KOPT-K1 (cell line): ENCODE measurements around the gene ABLIM2.

ENCODE experiments used
- H3K27ac ChIP-seq: fragments of 200-600 bp; sonication (generic); 2 replicates; pipeline ENCODE4 v1.5.1; 2016; ENCODE audit warnings: antibody characterized with exemption, mild to moderate bottlenecking, low read depth, low read length; ENCODE audit not compliant: poor library complexity, severe bottlenecking
- H3K36me3 ChIP-seq: fragments of 200-600 bp; sonication (generic); 2 replicates; pipeline ENCODE4 v1.5.1; 2017; ENCODE audit warnings: antibody characterized with exemption, mild to moderate bottlenecking, low read length, moderate library complexity; ENCODE audit not compliant: insufficient read depth
- H3K9me3 ChIP-seq: fragments of 200-600 bp; sonication (generic); 2 replicates; pipeline ENCODE4 v1.5.1; 2017; ENCODE audit warnings: antibody characterized with exemption, low read length, mild to moderate bottlenecking; ENCODE audit not compliant: insufficient read depth, poor library complexity, severe bottlenecking

ABLIM2 gene

DNA sequence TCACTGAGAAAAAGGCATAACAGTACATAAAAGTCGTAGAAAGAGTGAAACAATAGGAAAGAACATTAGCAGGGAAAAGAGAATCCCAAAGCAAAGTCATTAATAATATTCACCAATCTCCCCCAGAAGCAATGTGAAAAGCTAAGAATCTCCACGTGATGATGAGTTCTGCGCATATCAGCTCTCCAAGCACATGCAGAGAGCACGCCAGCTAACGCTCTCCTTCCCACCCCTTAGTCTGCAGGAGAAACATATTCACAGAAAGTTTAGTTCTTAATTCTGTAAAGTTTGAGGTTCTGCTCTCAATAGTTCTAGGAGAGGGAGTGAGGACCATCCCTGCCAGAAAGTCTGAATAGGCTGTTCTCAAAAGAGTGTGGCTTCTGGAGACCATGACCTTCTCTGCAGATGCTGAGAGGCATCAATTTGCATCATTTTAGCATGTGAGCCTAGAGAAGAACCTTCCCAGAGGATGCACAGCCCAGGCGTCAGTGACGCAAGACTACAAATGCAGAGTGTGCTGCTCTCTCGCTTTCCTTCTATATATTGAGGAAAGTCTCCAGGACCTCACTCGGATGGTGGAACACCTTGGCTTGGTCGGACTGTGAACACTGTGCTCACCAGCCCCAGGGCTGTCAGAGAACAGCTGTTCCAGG is 167.7 kb downstream of the ABLIM2 start:
- Histone ChIP-seq H3K27ac (no peak overlapping the region), H3K36me3 (no peaks in the 10 kb centered on the region), H3K9me3 (no peaks in the 10 kb centered on the region)

DNA sequence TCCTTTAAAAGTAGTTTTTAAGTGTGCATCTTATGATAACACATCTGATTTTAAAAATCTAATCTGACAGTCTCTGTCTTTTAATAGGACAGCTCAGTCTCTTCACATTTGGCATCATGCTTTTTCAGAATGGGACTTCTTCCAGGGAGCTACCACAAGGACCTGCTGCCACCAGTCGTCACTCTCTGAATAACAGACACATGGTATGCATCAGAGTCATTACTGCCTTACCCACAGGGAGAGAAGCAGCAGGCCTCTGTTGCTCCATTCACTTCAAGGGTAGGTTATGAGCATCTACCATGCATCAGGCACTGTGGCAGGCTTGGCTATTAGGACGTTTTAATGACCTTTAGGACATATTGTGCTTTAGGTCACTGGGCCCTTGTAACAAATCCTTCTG is 169.0 kb downstream of the ABLIM2 start:
- Histone ChIP-seq H3K9me3 (no peaks in the 10 kb centered on the region), H3K27ac (no peak overlapping the region), H3K36me3 (no peaks in the 10 kb centered on the region)

DNA sequence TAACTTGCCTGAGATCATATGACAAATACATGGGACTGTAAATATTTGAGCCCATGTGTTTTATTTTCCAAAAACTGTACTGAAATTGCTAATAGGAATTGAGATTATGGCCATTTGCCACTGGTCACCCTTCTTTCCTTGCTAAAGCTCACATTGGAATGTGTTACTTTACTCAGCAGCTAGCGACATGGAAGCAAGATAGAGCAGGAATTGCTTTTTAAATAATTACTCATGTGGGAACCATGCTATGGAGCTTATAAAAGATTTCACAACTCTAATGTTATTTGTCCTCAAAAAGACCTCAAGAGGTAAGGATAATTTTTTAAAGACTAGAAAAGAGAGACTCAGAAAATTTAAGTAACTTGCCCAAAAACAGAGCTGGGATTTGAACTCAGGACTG is 170.2 kb downstream of the ABLIM2 start:
- H3K9me3 ChIP-seq, result no peaks in the 10 kb centered on the region
- no peak overlapping the region for H3K27ac ChIP-seq

DNA sequence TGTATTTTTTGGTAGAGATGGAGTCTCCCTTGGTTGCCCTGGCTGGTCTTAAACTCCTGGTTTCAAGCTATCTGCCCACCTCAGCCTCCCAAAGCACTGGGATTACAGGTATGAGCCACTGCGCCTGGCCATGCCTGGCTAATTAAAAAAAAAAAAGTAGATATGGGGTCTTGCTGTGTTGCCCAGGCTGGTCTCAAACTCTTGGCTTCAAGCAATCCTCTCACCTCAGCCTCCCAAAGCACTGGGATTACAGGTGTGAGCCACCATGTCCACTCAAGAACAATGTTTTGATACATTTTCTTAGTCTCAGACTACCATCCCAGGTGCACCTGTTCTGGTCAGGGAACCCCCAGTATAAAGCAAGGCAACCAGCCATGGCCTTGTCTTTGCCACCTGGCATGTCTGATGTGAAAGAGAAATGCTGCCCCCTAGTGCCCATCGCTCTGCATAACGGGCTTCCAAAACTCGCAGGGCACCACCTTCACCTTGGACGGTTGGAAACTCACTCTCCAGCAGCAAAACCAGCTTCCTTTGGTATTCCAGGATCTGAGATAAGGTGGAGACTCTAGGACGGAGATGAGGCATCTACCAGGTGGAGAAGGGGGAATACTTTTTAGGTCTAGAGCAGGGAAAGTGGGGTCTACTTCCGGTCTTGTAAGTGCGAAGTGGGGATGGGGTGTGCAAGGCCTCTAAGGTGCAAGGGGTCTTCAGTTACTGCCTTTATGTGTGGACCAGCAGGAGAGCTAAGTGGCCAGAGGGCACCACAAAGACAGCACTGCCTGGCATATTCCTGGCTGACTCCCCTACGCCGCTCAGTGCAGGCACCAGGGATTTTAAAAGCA is 171.2 kb downstream of the ABLIM2 start:
- Histone ChIP-seq H3K9me3 (no peaks in the 10 kb centered on the region), H3K27ac (no peak overlapping the region), H3K36me3 (no peaks in the 10 kb centered on the region)

More for the DNA sequence above, 170.2 kb downstream of the ABLIM2 start:
- no peaks in the 10 kb centered on the region for H3K36me3 ChIP-seq

DNA sequence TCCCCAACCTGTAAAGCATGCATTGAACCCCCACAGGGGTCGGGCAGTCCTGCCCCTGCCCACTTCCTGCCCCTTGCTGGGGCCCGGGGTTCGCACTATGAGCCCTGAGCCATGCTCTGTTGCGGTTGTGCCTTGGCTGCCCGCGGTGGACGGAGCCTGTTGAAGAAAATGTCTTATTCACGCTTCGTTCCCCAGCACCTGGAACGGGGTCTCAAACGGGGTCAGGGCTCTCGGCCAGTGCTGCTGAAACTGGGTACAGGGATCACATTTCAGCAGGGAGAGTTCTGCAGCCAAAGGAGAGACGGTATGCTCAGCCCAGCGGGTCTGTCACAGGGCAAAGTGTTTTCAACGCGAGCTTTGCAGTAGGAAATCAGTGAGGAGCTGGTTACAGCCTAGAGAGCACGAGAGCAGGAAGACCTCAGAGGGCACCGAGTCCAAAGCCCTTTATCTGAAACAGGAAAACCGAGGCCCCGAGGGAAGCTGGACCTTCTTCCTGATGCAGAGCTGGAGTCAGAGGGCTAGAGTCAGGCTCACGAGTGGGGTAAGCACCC is 172.6 kb downstream of the ABLIM2 start:
- H3K27ac ChIP-seq, result no peak overlapping the region
- H3K9me3 ChIP-seq, result no peaks in the 10 kb centered on the region
- no peaks in the 10 kb centered on the region for H3K36me3 ChIP-seq

DNA sequence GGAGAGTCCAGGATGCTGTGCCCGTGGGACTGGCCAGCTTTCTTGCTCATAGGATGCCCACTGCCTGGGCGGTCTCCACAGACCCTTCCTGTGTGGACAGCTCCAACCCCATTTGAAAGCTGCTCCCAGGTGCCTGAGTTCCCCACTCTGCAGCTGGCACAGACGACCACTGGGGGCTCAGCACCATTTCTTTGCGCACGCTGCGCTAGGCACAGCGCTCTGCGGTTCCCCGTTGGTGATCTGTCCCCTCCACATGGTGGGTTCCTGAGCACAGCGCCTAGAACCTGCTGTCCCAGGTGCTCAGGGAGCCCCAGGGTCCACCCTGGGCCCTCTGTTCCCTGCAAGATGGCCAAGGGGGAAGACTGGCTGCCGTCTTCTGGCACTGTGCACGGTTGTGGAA is 173.5 kb downstream of the ABLIM2 start:
- no peaks in the 10 kb centered on the region for H3K9me3 ChIP-seq
- H3K27ac ChIP-seq, result no peak overlapping the region
- no peaks in the 10 kb centered on the region for H3K36me3 ChIP-seq

DNA sequence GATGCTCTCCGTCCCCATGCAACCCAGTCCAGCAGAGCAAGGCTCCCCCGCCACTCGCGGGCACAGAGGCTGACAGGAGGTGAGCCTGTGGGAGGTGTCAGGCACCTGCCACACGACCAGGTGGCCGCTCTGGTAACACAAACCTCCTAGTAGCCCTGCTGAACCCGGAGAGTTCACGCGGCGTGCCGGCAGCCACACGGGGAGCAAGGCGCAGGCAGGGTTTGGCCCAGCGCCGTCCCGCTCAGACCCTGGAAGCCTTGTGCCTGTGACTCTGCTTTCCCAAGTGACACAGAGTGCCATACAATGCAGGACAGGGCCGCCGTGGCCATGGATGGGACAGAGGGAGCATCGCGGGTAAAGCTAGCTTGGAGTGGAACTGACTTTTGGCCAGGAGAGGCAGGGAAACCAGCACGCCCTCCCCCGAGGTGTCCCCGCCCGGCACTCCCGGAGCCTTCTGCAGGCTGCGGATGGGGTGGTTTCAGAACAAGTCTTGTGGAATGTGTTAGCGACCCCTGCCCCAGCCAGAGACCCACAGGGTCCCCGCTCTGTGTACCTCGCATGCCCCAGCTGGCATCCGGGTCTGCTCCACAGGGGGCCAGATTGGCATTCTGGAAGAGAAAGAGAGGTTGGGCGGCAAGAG is 174.2 kb downstream of the ABLIM2 start:
- Histone ChIP-seq H3K27ac (no peak overlapping the region), H3K36me3 (no peaks in the 10 kb centered on the region)

DNA sequence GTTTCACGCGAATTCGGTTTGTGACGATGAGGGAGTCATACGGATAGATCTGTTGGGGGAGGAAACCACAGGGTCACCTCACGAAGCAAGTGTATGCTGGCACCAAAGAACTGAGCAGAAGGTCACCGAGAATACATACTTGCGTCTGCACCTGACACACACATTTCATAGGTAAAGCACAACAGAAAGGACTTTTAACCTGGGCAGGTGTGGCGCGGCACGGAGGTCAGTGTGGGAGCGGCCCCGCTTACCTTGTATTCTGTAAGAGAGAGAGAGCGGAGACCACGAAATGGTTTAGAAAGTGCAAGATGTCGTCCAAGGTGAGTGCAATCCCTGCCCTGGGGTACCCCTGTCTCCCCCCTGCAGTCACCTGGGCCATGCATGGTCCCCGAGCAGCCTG is 175.3 kb downstream of the ABLIM2 start:
- Histone ChIP-seq H3K9me3 (no peaks in the 10 kb centered on the region), H3K36me3 (no peaks in the 10 kb centered on the region)

More for the DNA sequence above, 174.2 kb downstream of the ABLIM2 start:
- no peaks in the 10 kb centered on the region for H3K9me3 ChIP-seq

DNA sequence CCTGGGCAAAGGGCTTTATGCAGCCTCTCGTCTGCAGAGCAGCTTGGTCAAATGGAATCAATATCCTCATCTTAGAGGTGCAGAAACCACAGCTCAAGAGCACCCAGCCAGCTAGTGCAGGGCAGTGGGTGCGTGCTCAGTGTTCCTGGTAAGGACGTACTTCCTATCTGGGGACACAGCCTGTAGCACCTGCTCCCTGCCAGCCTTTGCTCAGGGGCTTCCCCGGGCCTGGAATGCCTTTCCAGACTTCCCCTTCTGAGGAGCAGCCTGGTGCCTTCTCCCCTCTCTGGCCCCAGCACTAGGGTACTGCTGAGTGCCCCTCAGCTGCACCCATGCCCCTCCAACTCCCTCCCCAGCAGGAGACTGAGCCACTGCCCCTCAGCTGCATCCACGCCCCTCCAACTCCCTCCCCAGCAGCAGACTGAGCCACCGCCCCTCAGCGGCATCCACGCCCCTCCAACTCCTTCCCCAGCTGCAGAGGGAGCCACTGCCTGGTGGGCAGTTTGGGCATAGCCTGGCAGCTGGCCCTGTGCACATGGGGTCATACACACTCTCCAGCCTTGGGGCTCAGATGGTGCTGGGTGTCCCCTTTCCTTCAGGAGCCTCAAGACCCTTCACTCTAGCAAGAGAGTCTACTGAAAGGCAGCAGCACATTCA is 176.7 kb downstream of the ABLIM2 start:
- Histone ChIP-seq H3K36me3 (no peaks in the 10 kb centered on the region), H3K9me3 (no peaks in the 10 kb centered on the region), H3K27ac (no peak overlapping the region)

More for the DNA sequence above, 175.3 kb downstream of the ABLIM2 start:
- H3K27ac ChIP-seq, result no peak overlapping the region

DNA sequence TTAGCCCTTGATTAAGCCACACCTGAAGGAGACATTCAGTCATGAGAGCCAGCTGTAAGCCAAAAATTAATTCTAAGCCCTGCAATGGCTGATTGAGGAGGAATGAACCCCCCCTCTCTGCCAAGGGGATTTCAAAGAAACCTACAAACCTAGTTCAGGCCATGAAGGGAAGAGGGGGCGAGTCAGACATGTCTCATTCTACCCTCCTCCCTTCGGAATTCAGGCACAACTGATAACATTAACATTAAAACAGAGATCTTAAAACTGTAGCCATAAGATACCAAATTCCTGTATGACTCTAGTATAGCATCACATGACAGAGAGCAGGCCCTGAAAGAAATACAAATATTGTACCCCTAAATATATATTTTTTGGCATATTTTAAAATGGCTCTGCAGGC is 178.6 kb downstream of the ABLIM2 start:
- Histone ChIP-seq H3K27ac (no peak overlapping the region), H3K9me3 (no peaks in the 10 kb centered on the region), H3K36me3 (no peaks in the 10 kb centered on the region)

DNA sequence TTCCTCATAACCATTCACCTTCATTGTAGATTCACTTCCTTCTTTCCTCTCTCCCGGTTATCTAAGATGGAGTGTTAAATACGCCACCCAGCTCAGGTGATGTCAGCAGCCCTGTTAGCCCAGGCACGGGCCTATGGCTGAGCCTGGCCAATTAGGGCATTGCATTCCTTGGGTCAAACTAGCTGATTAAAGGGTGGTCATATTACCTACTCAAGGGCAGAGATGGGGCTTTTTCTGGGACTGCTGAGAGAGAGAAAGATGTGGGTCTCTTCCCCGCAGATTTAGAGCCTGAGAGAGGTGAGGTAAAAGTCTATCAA is 179.0 kb downstream of the ABLIM2 start:
- no peaks in the 10 kb centered on the region for H3K36me3 ChIP-seq
- H3K27ac ChIP-seq, result no peak overlapping the region
- H3K9me3 ChIP-seq, result no peaks in the 10 kb centered on the region

DNA sequence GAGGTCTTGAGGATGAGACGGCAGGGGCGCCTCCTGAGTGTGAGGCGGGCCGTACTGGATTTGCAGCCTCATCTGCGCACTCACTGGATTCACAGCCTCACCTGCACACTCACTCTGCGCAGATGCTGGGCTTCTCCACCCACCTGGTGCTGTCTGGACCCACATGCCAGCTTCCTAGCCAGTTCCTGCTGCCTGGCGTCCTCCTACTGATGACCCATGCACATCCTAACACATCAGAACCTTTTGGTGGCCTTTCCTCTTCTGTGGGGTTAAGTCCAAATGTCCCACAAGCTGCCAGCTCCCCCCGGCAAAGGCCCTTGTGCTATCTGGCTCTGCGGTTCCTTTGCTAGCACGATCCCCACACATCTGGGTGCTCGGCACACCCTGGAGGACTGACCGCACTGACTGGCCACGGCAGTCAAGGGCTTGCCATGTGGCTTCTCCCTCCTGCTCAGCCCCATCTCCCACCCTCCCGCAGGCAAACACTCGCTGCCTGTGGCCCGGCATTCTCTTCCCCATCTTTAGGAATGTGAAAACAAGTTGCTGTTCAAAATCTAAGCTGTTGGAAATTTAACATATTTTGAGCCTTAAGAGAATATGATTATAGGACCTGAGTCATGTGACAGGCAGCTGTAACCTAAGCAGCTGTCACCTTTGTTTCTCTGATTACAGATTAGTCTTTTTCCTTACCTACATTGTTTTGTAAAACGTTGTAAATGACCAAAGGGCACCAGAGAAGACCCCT is 179.5 kb downstream of the ABLIM2 start:
- Histone ChIP-seq H3K27ac (no peak overlapping the region), H3K36me3 (no peaks in the 10 kb centered on the region), H3K9me3 (no peaks in the 10 kb centered on the region)

DNA sequence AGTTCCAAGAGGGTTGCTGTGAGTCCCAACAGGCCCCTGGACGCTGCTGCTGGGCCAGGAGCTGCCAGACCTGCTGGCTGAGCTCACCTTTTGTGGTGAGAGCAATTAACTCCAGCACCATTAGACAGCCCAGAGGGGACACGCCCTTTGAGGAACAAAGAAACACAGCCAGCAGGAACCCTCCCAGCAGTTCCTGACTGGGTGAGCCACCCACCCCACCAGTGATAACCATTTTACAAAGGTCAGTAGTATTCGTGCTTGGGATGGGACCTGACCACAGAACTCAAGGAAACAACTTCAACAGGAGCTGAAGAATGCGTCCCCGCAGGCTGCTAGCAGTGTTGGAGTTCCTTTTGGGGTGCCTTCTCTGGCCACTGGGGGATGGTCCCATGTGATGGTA is 180.1 kb downstream of the ABLIM2 start:
- H3K27ac ChIP-seq, result no peak overlapping the region
- H3K36me3 ChIP-seq, result no peaks in the 10 kb centered on the region

DNA sequence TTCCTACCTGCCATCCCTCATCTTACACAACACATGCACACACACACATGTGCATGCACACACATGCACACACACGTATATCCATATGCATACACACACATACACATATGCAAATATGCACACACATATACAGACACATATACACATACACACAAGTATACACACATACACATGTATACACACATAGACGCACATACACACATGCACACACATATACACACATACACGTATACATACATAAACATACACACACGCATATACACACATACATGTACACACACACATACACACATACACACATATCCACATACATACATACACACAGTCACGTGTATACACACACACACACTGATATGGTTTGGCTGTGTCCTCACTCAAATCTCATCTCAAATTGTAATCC is 182.0 kb downstream of the ABLIM2 start:
- Histone ChIP-seq H3K36me3 (no peaks in the 10 kb centered on the region), H3K27ac (no peak overlapping the region), H3K9me3 (no peaks in the 10 kb centered on the region)

More for the DNA sequence above, 180.1 kb downstream of the ABLIM2 start:
- H3K9me3 ChIP-seq, result no peaks in the 10 kb centered on the region
